GM23338 (cell line): ENCODE measurements around the gene EYA4. TPM values are rescaled to one million over a fixed set of nuclear protein-coding genes. Genes with fewer than 3 reads are reported as not detected.

Source experiments
- ATAC-seq: fragments of 200-7000 bp; cut with Tn5 transposase; 3 replicates; pipeline ENCODE4 v1.9.1; 2020
- DNase-seq: peaks from one replicate; pipeline ENCODE4 v3.0.0-alpha.2; 2015; ENCODE audit warnings: low spot score
- H2AFZ ChIP-seq: fragments of 200-600 bp; sonication (generic); 2 replicates; pipeline ENCODE4 v1.8.0; 2016; ENCODE audit warnings: antibody characterized with exemption, mild to moderate bottlenecking, moderate library complexity
- H3F3A ChIP-seq: fragments of 200-600 bp; sonication (generic); replicated peaks from 2 replicates; pipeline ENCODE4 v1.8.0; 2017; ENCODE audit warnings: antibody characterized with exemption, mixed run types, low read depth
- H3K27ac ChIP-seq: fragments of 200-600 bp; sonication (generic); 2 replicates; pipeline ENCODE4 v1.6.1; 2016; ENCODE audit warnings: low read depth
- H3K27me3 ChIP-seq: fragments of 200-600 bp; sonication (generic); 2 replicates; pipeline ENCODE4 v1.8.0; 2016; ENCODE audit warnings: mild to moderate bottlenecking, mixed run types, moderate library complexity; ENCODE audit not compliant: insufficient read depth
- H3K36me3 ChIP-seq: fragments of 200-600 bp; sonication (generic); 2 replicates; pipeline ENCODE4 v1.8.0; 2016; ENCODE audit warnings: mild to moderate bottlenecking; ENCODE audit not compliant: insufficient read depth
- H3K4me1 ChIP-seq: fragments of 200-600 bp; sonication (generic); 2 replicates; pipeline ENCODE4 v1.8.0; 2016; ENCODE audit warnings: mild to moderate bottlenecking, moderate library complexity; ENCODE audit not compliant: insufficient read depth
- H3K4me2 ChIP-seq: fragments of 200-600 bp; sonication (generic); 2 replicates; pipeline ENCODE4 v1.7.1; 2017; ENCODE audit warnings: mixed run types
- H3K4me3 ChIP-seq: fragments of 200-600 bp; sonication (generic); 2 replicates; pipeline ENCODE4 v1.6.1; 2016; ENCODE audit warnings: mixed run types
- H3K79me2 ChIP-seq: fragments of 200-600 bp; sonication (generic); replicated peaks from 2 replicates; pipeline ENCODE4 v1.8.0; 2017; ENCODE audit warnings: mild to moderate bottlenecking; ENCODE audit not compliant: insufficient read depth
- H3K9me2 ChIP-seq: fragments of 200-600 bp; sonication (generic); 2 replicates; pipeline ENCODE4 v1.8.0; 2017; ENCODE audit not compliant: insufficient read depth
- H4K20me1 ChIP-seq: fragments of 200-600 bp; sonication (generic); replicated peaks from 2 replicates; pipeline ENCODE4 v1.8.0; 2017; ENCODE audit warnings: mild to moderate bottlenecking; ENCODE audit not compliant: insufficient read depth
- H3K27ac Mint-ChIP-seq: 2 replicates; pipeline ENCODE4 v1.8.0; 2020; ENCODE audit warnings: inconsistent platforms, mild to moderate bottlenecking, moderate library complexity, mixed read lengths
- H3K27me3 Mint-ChIP-seq: 3 replicates; pipeline ENCODE4 v1.8.0; 2022; ENCODE audit warnings: low read depth, mild to moderate bottlenecking, moderate library complexity, mixed read lengths, inconsistent platforms; ENCODE audit not compliant: insufficient read depth, poor library complexity
- H3K36me3 Mint-ChIP-seq: 3 replicates; pipeline ENCODE4 v1.8.0; 2021; ENCODE audit warnings: low read depth, mild to moderate bottlenecking, inconsistent platforms, moderate library complexity, mixed read lengths
- H3K4me1 Mint-ChIP-seq: 3 replicates; pipeline ENCODE4 v1.8.0; 2020; ENCODE audit warnings: mild to moderate bottlenecking, inconsistent platforms, mixed read lengths
- H3K4me3 Mint-ChIP-seq: 3 replicates; pipeline ENCODE4 v1.8.0; 2021; ENCODE audit warnings: moderate library complexity, mild to moderate bottlenecking, inconsistent platforms, mixed read lengths
- H3K9me3 Mint-ChIP-seq: 3 replicates; pipeline ENCODE4 v1.8.0; 2020; ENCODE audit warnings: moderate library complexity, mild to moderate bottlenecking, inconsistent platforms, mixed read lengths
- CTCF ChIP-seq, 2 experiments: fragments of 200-600 bp in 1 of 2; sonication (generic) in 1 of 2; conservative IDR thresholded peaks; 2 replicates each; pipeline versions ENCODE4 v1.5.1 to v1.6.1; 2016 to 2017; ENCODE audit warnings: antibody characterized with exemption in 2 of 2, low read depth in 2 of 2, mild to moderate bottlenecking in 2 of 2, moderate library complexity in 1 of 2
- ETS1 ChIP-seq: IDR thresholded peaks from 2 replicates; pipeline ENCODE4 v1.6.1; 2016; ENCODE audit warnings: antibody characterized with exemption
- EZH2 ChIP-seq: fragments of 200-600 bp; sonication (generic); IDR thresholded peaks from one replicate; pipeline ENCODE4 v1.8.0; 2017; ENCODE audit warnings: antibody characterized with exemption, mild to moderate bottlenecking, low read depth; ENCODE audit not compliant: unreplicated experiment
- EZH2phosphoT487 ChIP-seq: fragments of 200-600 bp; sonication (generic); IDR thresholded peaks from one replicate; pipeline ENCODE4 v1.8.1; 2018; ENCODE audit warnings: antibody characterized with exemption; ENCODE audit not compliant: unreplicated experiment
- JUNB ChIP-seq: IDR thresholded peaks from one replicate; pipeline ENCODE4 v1.6.1; 2016; ENCODE audit warnings: antibody characterized with exemption; ENCODE audit not compliant: unreplicated experiment
- NANOG ChIP-seq: IDR thresholded peaks from 2 replicates; pipeline ENCODE4 v1.6.1; 2016; ENCODE audit warnings: antibody characterized with exemption, borderline replicate concordance
- POLR2AphosphoS5 ChIP-seq: IDR thresholded peaks from 2 replicates; pipeline ENCODE4 v1.6.1; 2016; ENCODE audit warnings: antibody characterized with exemption, low read depth
- ZNF114 ChIP-seq: fragments of 250-450 bp; sonication (Bioruptor Pico); IDR thresholded peaks from 2 replicates; pipeline ENCODE4 v1.5.0; 2020; ENCODE audit warnings: mild to moderate bottlenecking, moderate library complexity
- ZNF331 ChIP-seq: fragments of 250-450 bp; sonication (Bioruptor Pico); IDR thresholded peaks from 2 replicates; pipeline ENCODE4 v1.5.0; 2020; ENCODE audit warnings: low read depth, mild to moderate bottlenecking, moderate library complexity
- polyA plus RNA-seq: library from polyadenylated mRNA; unstranded; fragments of >200 nt; fragmentation: Nextera tagmentation; extraction: Ambion mirVana; gene quantifications from 2 replicates; pipeline ENCODE4 v1.2.1, GENCODE V29; 2016
- total RNA-seq: library from RNA; depleted of rRNA; stranded (reverse); fragments of >200 nt; shearing (Covaris generic); gene quantifications from 2 replicates; pipeline ENCODE4 v1.2.3, GENCODE V29; 2014

The EYA4 gene
- total and polyA plus RNA-seq, 2 experiments from 2014 or later: 0.05 to 0.21 TPM

- Mint-ChIP-seq H3K9me3 (no peaks in the 10 kb centered on the region), H3K27me3 (peaks cover 4% of the 10 kb centered on the region), H3K4me3 (no peak overlapping the region), H3K4me1 (peaks cover 11% of the 10 kb centered on the region; the same call in 2 of the 3 replicates), H3K36me3 (no peaks in the 10 kb centered on the region), H3K27ac (no peak overlapping the region)
- ATAC-seq (peak; percentile 55), DNase-seq (no peak)
- TF ChIP-seq CTCF (conservative IDR thresholded peaks at IDR 0.05; ENCODE audit: low read depth in 2 of 2) (peak in 1 of 2 experiments; percentile 53; a peak in 2 of 4 replicates), NANOG (no peak)
- H4K20me1 ChIP-seq: no peaks in the 10 kb centered on the region
- no peaks in the 10 kb centered on the region for H3K27me3 ChIP-seq
- no peak overlapping the region for H2AFZ ChIP-seq
- H3K36me3 ChIP-seq: no peaks in the 10 kb centered on the region
- no peaks in the 10 kb centered on the region for H3F3A ChIP-seq
- H3K4me1 ChIP-seq: peaks cover 10% of the 10 kb centered on the region
- H3K27ac ChIP-seq: no peak overlapping the region
- no peaks in the 10 kb centered on the region for H3K9me2 ChIP-seq
- no peak overlapping the region for H3K4me3 ChIP-seq
- no peak overlapping the region for H3K4me2 ChIP-seq
- H3K79me2 ChIP-seq: no peaks in the 10 kb centered on the region
Measured at GRCh38 chr6:133368664-133369063, 127.5 kb downstream of the EYA4 start.

GRCh38 chr6:133369773-133370272 is 128.7 kb downstream of the EYA4 start:
- peaks cover 4% of the 10 kb centered on the region for H3K27me3 Mint-ChIP-seq
- TF ChIP-seq CTCF (conservative IDR thresholded peaks at IDR 0.05; ENCODE audit: low read depth in 2 of 2) (no peak), ZNF331 (no peak), EZH2phosphoT487 (no peak), JUNB (no peak), ETS1 (no peak), EZH2 (no peak), POLR2AphosphoS5 (no peak), ZNF114 (no peak)
- Histone ChIP-seq H3K4me3 (no peak overlapping the region), H3K4me2 (no peak overlapping the region), H3K79me2 (no peaks in the 10 kb centered on the region), H3K36me3 (no peaks in the 10 kb centered on the region), H4K20me1 (no peaks in the 10 kb centered on the region), H3K9me2 (no peaks in the 10 kb centered on the region), H2AFZ (no peak overlapping the region), H3K27ac (no peak overlapping the region), H3K4me1 (peaks cover 10% of the 10 kb centered on the region), H3K27me3 (no peaks in the 10 kb centered on the region), H3F3A (no peaks in the 10 kb centered on the region)
- H3K9me3 Mint-ChIP-seq: no peaks in the 10 kb centered on the region
- peaks cover 11% of the 10 kb centered on the region; the same call in 2 of the 3 replicates for H3K4me1 Mint-ChIP-seq
- no peaks in the 10 kb centered on the region for H3K36me3 Mint-ChIP-seq
- ATAC-seq (peak; percentile 50; the same call in 2 of the 3 replicates), DNase-seq (no peak)
- no peak overlapping the region for H3K27ac Mint-ChIP-seq
- no peak overlapping the region for H3K4me3 Mint-ChIP-seq
